B cell (primary cell): ENCODE measurements around the gene TSSK1B. TPM values are rescaled to one million over a fixed set of nuclear protein-coding genes. Genes with fewer than 3 reads are reported as not detected.

ENCODE experiments used
- ATAC-seq: fragments of 200-7000 bp; cut with Tn5 transposase; one replicate; pipeline ENCODE4 v1.10.0; 2021; ENCODE audit warnings: low read depth, mild to moderate bottlenecking, moderate number of reproducible peaks, moderate library complexity
- CTCF ChIA-PET: fragments of 350-600 bp; sonication (Branson Sonifier 250); formaldehyde crosslinking; loops from one replicate; lab custom pipeline; 2021; ENCODE audit warnings: antibody characterized with exemption, inconsistent platforms; lab: Charles Lee
- POLR2A ChIA-PET: fragments of 350-600 bp; sonication (Branson Sonifier 250); formaldehyde crosslinking; loops from one replicate; lab custom pipeline; 2021; ENCODE audit warnings: antibody characterized with exemption; lab: Charles Lee
- DNase-seq: peaks from one replicate; pipeline ENCODE4 v3.0.0; 2013
- H2AFZ ChIP-seq: 2 replicates; pipeline ENCODE4 v1.6.1; 2012; ENCODE audit warnings: mild to moderate bottlenecking, low read depth, low read length; ENCODE audit not compliant: insufficient read depth, poor library complexity, severe bottlenecking
- H3K27ac ChIP-seq, 2 donors: 1 replicate in 1 of 2; 2 replicates in 1 of 2; pipeline ENCODE4 v1.5.1; 2012 to 2013; ENCODE audit warnings: low read length in 2 of 2, mild to moderate bottlenecking in 2 of 2, moderate library complexity in 1 of 2
- H3K27me3 ChIP-seq, 4 experiments: fragments of 200-600 bp in 1 of 4; sonication (generic) in 1 of 4; replicated peaks in 1 of 4; 1 replicate in 2 of 4; 2 replicates in 2 of 4; pipeline versions ENCODE4 v1.6.1 to v1.7.0; 2013 to 2016; ENCODE audit warnings: low read length in 3 of 4, mild to moderate bottlenecking in 2 of 4, mixed read lengths in 1 of 4, moderate library complexity in 1 of 4; ENCODE audit not compliant: insufficient read depth in 4 of 4, control insufficient read depth in 3 of 4; ENCODE audit errors: control extremely low read depth in 1 of 4
- H3K36me3 ChIP-seq, 2 experiments: replicated peaks in 1 of 2; 1 replicate in 1 of 2; 2 replicates in 1 of 2; pipeline versions ENCODE4 v1.6.1 to v1.7.1; 2013; ENCODE audit warnings: low read length in 1 of 2; ENCODE audit not compliant: insufficient read depth in 2 of 2, control insufficient read depth in 1 of 2; ENCODE audit errors: control extremely low read depth in 1 of 2, extremely low read depth in 1 of 2
- H3K4me1 ChIP-seq, 2 donors: fragments of 200-600 bp in 1 of 2; sonication (generic) in 1 of 2; 1 replicate in 1 of 2; 2 replicates in 1 of 2; pipeline versions ENCODE4 v1.5.1 to v1.6.1; 2013 to 2017; ENCODE audit warnings: low read length in 2 of 2; ENCODE audit not compliant: control insufficient read depth in 2 of 2, insufficient read depth in 2 of 2
- H3K4me2 ChIP-seq: replicated peaks from 2 replicates; pipeline ENCODE3; 2012; ENCODE audit warnings: mild to moderate bottlenecking, low read depth, low read length; ENCODE audit not compliant: poor library complexity, severe bottlenecking
- H3K4me3 ChIP-seq, 5 experiments: fragments of 200-600 bp in 1 of 5; sonication (generic) in 1 of 5; 1 replicate in 3 of 5; 2 replicates in 2 of 5; pipeline versions ENCODE4 v1.5.1 to v1.7.0; 2011 to 2016; ENCODE audit warnings: low read length in 4 of 5, mild to moderate bottlenecking in 4 of 5, low read depth in 2 of 5, control low read depth in 1 of 5, moderate library complexity in 1 of 5; ENCODE audit not compliant: insufficient read depth in 1 of 5; ENCODE audit errors: control extremely low read depth in 1 of 5, extremely low read depth in 1 of 5
- H3K79me2 ChIP-seq: fragments of 200-600 bp; sonication (generic); one replicate; pipeline ENCODE4 v1.6.0; 2016; ENCODE audit warnings: low read length; ENCODE audit not compliant: control insufficient read depth, insufficient read depth
- H3K9ac ChIP-seq: fragments of 200-600 bp; sonication (generic); 2 replicates; pipeline ENCODE4 v1.6.1; 2017; ENCODE audit warnings: mild to moderate bottlenecking, low read length, moderate library complexity
- H3K9me3 ChIP-seq, 3 donors: one replicate each; pipeline versions ENCODE4 v1.6.1 to v1.7.1; 2013; ENCODE audit warnings: low read length in 2 of 3; ENCODE audit not compliant: control insufficient read depth in 2 of 3, insufficient read depth in 1 of 3; ENCODE audit errors: control extremely low read depth in 1 of 3
- H4K20me1 ChIP-seq: 2 replicates; pipeline ENCODE4 v1.6.0; 2012; ENCODE audit warnings: mild to moderate bottlenecking, low read length; ENCODE audit not compliant: insufficient read depth, control insufficient read depth, poor library complexity, severe bottlenecking
- H3K27ac Mint-ChIP-seq: one replicate; pipeline ENCODE4 v1.8.0; 2021; ENCODE audit warnings: mixed read lengths
- H3K27me3 Mint-ChIP-seq: one replicate; pipeline ENCODE4 v1.8.0; 2021; ENCODE audit warnings: mixed read lengths
- H3K4me1 Mint-ChIP-seq: one replicate; pipeline ENCODE4 v1.8.0; 2021; ENCODE audit warnings: mixed read lengths
- H3K4me3 Mint-ChIP-seq: one replicate; pipeline ENCODE4 v1.8.0; 2021; ENCODE audit warnings: mixed read lengths
- H3K9me3 Mint-ChIP-seq: one replicate; pipeline ENCODE4 v1.8.0; 2022; ENCODE audit warnings: mixed read lengths; ENCODE audit not compliant: insufficient read depth
- CTCF ChIP-seq: fragments of 200-600 bp; IDR thresholded peaks from one replicate; pipeline ENCODE4 v1.8.0; 2022; ENCODE audit warnings: antibody characterized with exemption, mild to moderate bottlenecking
- EZH2 ChIP-seq: IDR thresholded peaks from 2 replicates; pipeline ENCODE4 v1.6.1; 2012; ENCODE audit warnings: borderline replicate concordance, low read depth, mild to moderate bottlenecking, moderate library complexity, low read length; ENCODE audit not compliant: insufficient read depth, poor library complexity, severe bottlenecking
- WGBS: methylation state at CpG from one replicate; pipeline ENCODE4 v1.1.5; 2013; ENCODE audit warnings: missing lambda C conversion rate; ENCODE audit not compliant: insufficient coverage; 5-methylcytosine and 5-hydroxymethylcytosine counted together
- intact Hi-C: fragments of 100-400 bp; cut with micrococcal nuclease; formaldehyde crosslinking; loops from one replicate; pipeline ENCODE4 v1.10.0; 2022
- polyA minus RNA-seq: library from RNA; depleted of rRNA, polyadenylated mRNA; stranded (reverse); fragments of >200 nt; gene quantifications from 2 replicates; pipeline ENCODE4 v1.2.3, GENCODE V29; 2012
- polyA plus RNA-seq: library from polyadenylated mRNA; depleted of rRNA; stranded (reverse); fragments of >200 nt; gene quantifications from 2 replicates; pipeline ENCODE4 v1.2.3, GENCODE V29; 2012
- total RNA-seq, 2 donors: library from RNA; stranded (reverse); fragments of 120-200 nt in 1 of 2; gene quantifications; 1 replicate in 1 of 2; 2 replicates in 1 of 2; pipeline versions ENCODE4 v1.2.3 to v1.2.4, GENCODE V29; 2013 to 2022

TSSK1B gene
- total RNA-seq (not detected in 2 replicates), polyA plus RNA-seq (not detected in 2 replicates), polyA minus RNA-seq (not detected in 2 replicates)
- not detected for total RNA-seq (2013)

- TF ChIP-seq CTCF (no peak), EZH2 (no peak)
- CTCF ChIA-PET = no interaction called here
- WGBS = 73% methylated on average over 3 of the region's 3 CpGs
- Histone ChIP-seq H3K27ac (no peak within 1 kb of the TSS), H3K79me2 (no peaks in the 10 kb centered on the region), H3K36me3 (no peaks in the 10 kb centered on the region), H3K27me3 (peaks cover 0 to 3% (median under 1%) of the 10 kb centered on the region in 4 experiments), H3K9ac (no peak within 1 kb of the TSS), H3K9me3 (no peaks in the 10 kb centered on the region), H3K4me1 (no peaks in the 10 kb centered on the region), H3K4me3 (no peak within 1 kb of the TSS), H2AFZ (no peak within 1 kb of the TSS), H3K4me2 (no peak within 1 kb of the TSS), H4K20me1 (no peaks in the 10 kb centered on the region)
- Mint-ChIP-seq H3K4me3 (no peak within 1 kb of the TSS), H3K27ac (no peak within 1 kb of the TSS), H3K27me3 (no peaks in the 10 kb centered on the region), H3K9me3 (no peaks in the 10 kb centered on the region), H3K4me1 (no peaks in the 10 kb centered on the region)
- no peak for DNase-seq
- intact Hi-C loops = no loop called here
- ATAC-seq = no peak
- POLR2A ChIA-PET = no interaction called here
These were observed at the start of gene TSSK1B for GRCh38 chr5:113434889-113435288. TSS of gene TSSK1B (minus strand) at chr5:113434989. CDS start at chr5:113434839, 150 bp downstream.

GRCh38 chr5:113480243-113480642, 45.5 kb upstream of the TSSK1B start:
- no peak for TF ChIP-seq CTCF
- no peak for TF ChIP-seq EZH2

More at GRCh38 chr5:113480243-113480642, 45.5 kb upstream of the TSSK1B start:
- WGBS = no CpG with 5 or more reads among the region's 5 CpGs
- Histone ChIP-seq H3K27me3 (peaks cover 0 to 12% (median 3%) of the 10 kb centered on the region in 4 experiments), H3K4me3 (no peak overlapping the region), H2AFZ (no peak overlapping the region), H3K79me2 (no peaks in the 10 kb centered on the region), H3K9ac (no peak overlapping the region), H3K27ac (no peak overlapping the region), H3K36me3 (no peaks in the 10 kb centered on the region), H3K9me3 (no peaks in the 10 kb centered on the region), H3K4me2 (no peak overlapping the region), H4K20me1 (no peaks in the 10 kb centered on the region), H3K4me1 (no peaks in the 10 kb centered on the region)
- no peak for DNase-seq
- CTCF ChIA-PET = no interaction called here
- H3K4me3 Mint-ChIP-seq = no peak overlapping the region
- H3K9me3 Mint-ChIP-seq = no peaks in the 10 kb centered on the region
- POLR2A ChIA-PET = no interaction called here
- intact Hi-C loops = no loop called here
- H3K4me1 Mint-ChIP-seq = no peaks in the 10 kb centered on the region
- H3K27ac Mint-ChIP-seq = no peak overlapping the region
- no peak for ATAC-seq
- peaks cover 55% of the 10 kb centered on the region for H3K27me3 Mint-ChIP-seq
